KG1 (cell line): ENCODE data around the gene VPS25.
"Not testable (repeated sequence)": the region's sequence is repeated elsewhere in the genome, so short reads cannot be mapped to it uniquely, and the experiment has no call there.

Experiments used
- DNase-seq: peaks from one replicate; lab custom pipeline; 2025; lab: John Stamatoyannopoulos, UW

The VPS25 gene

DNA sequence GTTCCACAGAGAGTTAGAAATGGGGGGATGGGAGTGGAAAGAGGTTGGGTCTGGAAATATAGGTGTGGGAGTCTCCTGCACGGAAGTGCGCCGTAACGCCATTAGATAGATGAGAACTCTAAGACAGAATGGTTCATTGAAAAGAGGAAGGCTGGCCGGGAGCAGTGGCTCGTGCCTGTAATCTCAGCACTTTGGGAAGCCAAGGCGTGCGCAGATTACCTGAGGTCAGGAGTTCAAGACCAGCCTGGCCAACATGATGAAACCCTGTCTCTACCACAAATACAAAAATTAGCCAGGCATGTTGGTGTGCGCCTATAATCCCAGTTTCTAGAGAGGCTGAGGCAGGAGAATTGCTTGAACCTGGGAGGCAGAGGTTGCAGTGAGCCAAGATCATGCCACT lies 5.2 kb upstream of the VPS25 start:
- DNase-seq, result not testable (repeated sequence)

- DNase-seq, result not testable (repeated sequence)
Observed at GRCh38 chr17:42769964-42770363, 3.3 kb upstream of the VPS25 start.

- no peak for DNase-seq
Observed at GRCh38 chr17:42772945-42773289, 332 bp upstream of the VPS25 start.

GRCh38 chr17:42774066-42774745 lies 957 bp downstream of the VPS25 start:
- no peak for DNase-seq

DNA sequence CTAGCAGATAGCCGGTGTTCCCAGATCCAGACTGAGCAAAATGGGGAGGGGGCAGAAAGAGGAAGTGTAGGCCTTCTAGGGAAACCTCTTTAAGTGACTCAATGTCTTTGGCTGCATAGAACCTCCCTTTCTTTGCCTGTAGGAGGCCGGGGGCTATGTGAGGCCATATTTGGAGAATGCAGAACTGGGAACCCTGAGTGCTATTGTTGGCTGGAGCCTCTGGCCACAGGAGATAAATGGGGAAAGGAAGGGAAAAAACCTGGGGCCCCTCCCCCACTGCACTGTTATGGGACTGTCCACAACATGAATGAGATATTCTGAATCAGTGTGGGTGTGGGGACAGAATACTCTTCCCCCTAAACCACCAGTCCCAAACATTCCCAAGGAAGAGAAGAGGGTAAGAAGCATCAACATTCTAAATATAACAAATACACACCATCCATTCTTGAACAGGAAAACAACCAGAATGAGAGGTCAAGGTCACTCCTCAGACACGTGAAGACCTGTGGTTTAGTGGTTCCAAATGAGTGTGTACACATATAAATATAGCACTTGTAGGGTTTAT lies 2.4 kb downstream of the VPS25 start:
- DNase-seq, result no peak

GRCh38 chr17:42778570-42778969 lies 5.3 kb downstream of the VPS25 start:
- DNase-seq, result no peak

DNA sequence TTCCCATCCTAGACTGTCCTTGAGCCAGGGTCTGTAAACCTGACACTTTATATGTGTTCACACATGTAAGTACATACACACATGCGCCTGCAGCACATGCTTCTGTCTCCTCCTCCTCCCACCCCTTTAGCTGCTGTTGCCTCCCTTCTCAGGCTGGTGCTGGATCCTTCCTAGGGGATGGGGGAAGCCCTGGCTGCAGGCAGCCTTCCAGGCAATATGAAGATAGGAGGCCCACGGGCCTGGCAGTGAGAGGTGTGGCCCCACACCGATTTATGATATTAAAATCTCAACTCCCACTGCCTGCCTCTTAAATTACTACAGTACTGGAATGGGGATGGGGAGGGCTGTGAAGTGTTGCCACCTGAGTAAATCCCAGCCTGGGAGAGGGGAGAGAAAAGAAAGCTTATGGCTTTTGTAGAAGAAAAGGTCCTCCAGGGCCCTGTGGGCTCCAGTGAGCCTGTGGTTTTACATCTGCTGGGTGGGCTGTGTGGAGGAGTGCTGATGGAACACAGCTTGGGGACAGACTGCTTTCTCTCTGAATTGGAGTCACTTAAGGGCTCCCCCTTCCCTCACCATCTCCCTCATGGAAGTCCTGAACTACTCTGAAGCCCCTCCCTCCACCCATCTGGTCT lies 6.2 kb downstream of the VPS25 start:
- DNase-seq, result no peak

DNA sequence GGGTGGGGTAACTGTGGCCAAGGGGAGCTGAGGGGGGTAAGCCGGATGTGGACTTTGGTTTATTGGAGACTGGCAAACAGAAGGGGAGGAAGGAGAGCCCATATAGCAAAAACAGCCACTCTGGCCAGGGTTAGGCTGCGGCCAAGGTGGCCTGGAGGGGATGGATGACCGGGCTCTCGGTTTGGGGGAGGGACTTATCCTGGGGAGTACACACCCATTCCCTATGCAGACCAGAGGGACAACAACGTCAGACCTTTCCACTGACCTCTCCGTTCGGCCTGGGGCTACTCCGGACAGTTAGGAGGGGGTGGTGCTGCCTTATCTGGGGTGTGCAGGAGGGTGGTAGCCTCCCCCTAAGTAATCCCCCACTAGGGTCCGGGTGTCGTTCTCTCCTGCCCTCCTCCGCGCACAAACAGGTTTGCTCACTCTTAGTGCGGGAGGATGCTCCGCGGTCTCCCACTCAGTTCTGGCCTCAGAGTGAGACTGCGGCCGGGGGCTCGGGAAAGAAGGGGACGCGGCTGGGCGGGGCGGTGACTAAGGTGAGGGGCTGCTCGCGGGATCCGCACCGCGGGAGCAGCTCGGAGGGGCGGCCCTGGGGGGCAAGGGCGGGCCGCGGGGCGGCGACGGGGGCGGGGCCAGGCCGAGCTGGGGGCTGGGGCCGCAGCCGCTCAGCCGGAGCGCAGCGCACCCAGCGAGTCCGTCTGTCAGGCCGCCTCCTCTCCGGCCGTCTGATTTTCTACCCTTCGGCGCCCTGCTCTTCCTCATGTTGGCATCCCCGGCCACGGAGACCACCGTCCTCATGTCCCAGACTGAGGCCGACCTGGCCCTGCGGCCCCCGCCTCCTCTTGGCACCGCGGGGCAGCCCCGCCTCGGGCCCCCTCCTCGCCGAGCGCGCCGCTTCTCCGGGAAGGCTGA lies 6.9 kb downstream of the VPS25 start, which contains the start of gene WNK4:
WNK4 (plus strand) TSS at position 675 of the 915 bp plus-strand sequence; CDS start at position 764, 89 bp downstream.
- DNase-seq, result no peak

GRCh38 chr17:42780851-42781638 lies 7.8 kb downstream of the VPS25 start:
- DNase-seq, result no peak

GRCh38 chr17:42781639-42782165 lies 8.5 kb downstream of the VPS25 start:
- DNase-seq, result no peak

DNA sequence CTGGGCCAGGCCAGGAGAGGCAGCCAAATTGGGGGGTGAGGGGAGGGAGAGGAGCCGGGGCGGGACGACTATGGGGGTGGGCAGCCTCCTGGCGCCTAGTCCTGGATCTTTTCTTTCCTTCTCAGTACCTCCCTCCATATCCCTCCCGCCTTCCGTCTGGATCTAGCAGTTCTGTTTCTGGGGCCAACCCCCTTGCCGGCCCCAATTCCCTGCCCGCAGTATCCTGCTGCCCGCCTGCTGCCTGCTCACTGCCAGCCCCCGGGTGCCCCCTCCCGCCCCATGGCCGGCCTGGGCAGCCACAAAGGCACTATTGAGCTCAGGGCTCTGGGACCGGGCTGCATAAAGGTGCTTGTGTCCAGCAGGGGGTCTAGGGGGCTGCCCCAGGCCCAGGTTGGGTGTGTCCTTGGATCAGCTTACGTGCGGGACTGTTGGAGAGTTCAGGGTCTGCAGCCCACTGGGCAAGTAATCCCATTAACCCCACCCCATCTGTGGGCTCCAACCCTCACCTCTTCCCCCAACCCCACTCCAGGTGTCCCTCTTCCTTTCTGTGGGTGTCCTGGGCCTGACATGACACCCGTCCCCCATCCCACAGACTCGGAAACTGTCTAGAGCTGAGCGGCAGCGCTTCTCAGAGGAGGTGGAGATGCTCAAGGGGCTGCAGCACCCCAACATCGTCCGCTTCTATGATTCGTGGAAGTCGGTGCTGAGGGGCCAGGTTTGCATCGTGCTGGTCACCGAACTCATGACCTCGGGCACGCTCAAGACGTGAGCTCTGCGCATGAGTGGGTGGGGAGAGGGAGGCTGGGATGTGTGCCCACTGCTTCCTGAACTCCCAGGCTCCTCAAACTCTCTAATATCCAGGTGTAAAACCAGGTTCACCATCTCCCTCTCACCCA lies 9.2 kb downstream of the VPS25 start:
- DNase-seq, result no peak

- no peak for DNase-seq
Observed at GRCh38 chr17:42783062-42783790, 10.0 kb downstream of the VPS25 start.

DNA sequence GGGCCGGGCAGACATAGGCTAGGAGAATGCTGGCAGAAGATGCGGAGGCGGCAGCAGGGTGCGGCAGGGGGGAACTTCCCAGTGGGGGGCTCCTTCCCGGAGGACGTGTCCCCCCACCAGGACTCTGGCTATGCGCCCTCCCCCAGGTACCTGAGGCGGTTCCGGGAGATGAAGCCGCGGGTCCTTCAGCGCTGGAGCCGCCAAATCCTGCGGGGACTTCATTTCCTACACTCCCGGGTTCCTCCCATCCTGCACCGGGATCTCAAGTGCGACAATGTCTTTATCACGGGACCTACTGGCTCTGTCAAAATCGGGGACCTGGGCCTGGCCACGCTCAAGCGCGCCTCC lies 10.5 kb downstream of the VPS25 start:
- DNase-seq, result no peak

GRCh38 chr17:42784409-42784808 lies 11.2 kb downstream of the VPS25 start:
- no peak for DNase-seq

- DNase-seq, result no peak
Observed at GRCh38 chr17:42784811-42785592, 11.8 kb downstream of the VPS25 start.

DNA sequence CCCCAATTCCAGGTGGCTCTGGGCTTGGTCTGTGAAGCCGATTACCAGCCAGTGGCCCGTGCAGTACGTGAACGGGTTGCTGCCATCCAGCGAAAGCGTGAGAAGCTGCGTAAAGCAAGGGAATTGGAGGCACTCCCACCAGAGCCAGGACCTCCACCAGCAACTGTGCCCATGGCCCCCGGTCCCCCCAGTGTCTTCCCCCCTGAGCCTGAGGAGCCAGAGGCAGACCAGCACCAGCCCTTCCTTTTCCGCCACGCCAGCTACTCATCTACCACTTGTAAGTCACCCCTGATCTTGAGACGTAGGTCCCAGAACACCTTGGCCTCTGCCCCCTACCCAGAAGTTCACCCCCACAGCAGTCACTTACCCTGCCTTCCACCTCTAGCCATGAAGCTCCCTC lies 14.0 kb downstream of the VPS25 start:
- DNase-seq, result no peak

GRCh38 chr17:42791948-42792347 lies 18.7 kb downstream of the VPS25 start:
- DNase-seq, result no peak

DNA sequence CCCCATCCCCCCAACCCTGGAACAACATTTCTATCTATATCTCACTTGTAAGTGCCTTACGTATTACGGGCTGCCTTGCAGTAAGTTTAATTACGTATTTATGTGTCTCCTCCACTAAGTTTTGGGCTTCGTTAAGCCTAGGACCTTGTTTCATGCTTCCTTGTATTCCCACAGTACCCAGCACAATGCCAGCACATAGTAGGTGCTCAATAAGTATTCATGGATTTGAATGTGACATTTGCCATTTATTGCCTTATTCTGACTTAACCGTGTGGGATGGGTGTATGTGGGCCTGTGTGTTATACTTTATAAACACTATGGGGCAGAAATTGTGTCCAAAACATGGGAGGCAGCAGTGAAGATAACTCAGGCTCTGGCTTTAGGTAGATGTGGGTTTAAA lies 19.3 kb downstream of the VPS25 start:
- no peak for DNase-seq

DNA sequence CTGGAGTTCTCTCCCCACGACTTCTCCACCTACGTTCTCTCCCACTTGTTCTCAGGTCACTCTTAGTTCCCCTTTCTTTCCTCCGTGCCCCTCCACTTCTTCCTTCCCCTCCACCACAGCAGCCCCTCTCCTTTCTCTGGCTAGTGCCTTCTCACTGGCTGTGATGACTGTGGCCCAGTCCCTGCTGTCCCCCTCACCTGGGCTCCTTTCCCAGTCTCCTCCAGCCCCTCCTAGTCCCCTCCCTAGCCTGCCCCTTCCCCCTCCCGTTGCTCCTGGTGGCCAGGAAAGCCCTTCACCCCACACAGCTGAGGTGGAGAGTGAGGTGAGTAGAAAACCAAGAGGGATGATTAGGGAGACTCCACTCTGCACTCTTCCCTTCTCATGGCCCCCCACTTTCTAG lies 21.8 kb downstream of the VPS25 start:
- no peak for DNase-seq
